Measurements from ENCODE around the gene ASTE1.
"Not testable (repeated sequence)": the region's sequence is repeated elsewhere in the genome, so short reads cannot be mapped to it uniquely, and the experiment has no call there.

GRCh38 chr3:130972592-130972991, 54.0 kb downstream of the ASTE1 start:
- not testable (repeated sequence) for TF ChIP-seq CTCF (conservative IDR thresholded peaks at IDR 0.05; ENCODE audit: low read length); EZH2phosphoT487 (IDR thresholded peaks at IDR 0.05; ENCODE audit: borderline replicate concordance)
